ENCODE data around the gene RRP8.

Gene RRP8

GRCh38 chr11:6579681-6580080 lies 23.7 kb downstream of the RRP8 start:
- no peaks in the 10 kb centered on the region for H4K20me1 ChIP-seq (ENCODE audit: insufficient read depth, low read length)
- no peak overlapping the region for H3K4me3 ChIP-seq (ENCODE audit: low read length)
- no peaks in the 10 kb centered on the region for H3K9me3 ChIP-seq (ENCODE audit: insufficient read depth, low read length)
- H3K27me3 ChIP-seq (ENCODE audit: low read depth, low read length): no peaks in the 10 kb centered on the region
- TF ChIP-seq CTCF (IDR thresholded peaks at IDR 0.05; ENCODE audit: low read depth, low read length) (no peak), EZH2phosphoT487 (IDR thresholded peaks at IDR 0.05; ENCODE audit: low read depth) (no peak)
- H3K79me2 ChIP-seq (ENCODE audit: low read length): no peaks in the 10 kb centered on the region; the same call in 1 of the 2 replicates
- H2AFZ ChIP-seq (ENCODE audit: low read depth, low read length): no peak overlapping the region
- no peak overlapping the region for H3K4me2 ChIP-seq (ENCODE audit: low read length)
- H3K9ac ChIP-seq (ENCODE audit: low read length): no peak overlapping the region
- H3K4me1 ChIP-seq (ENCODE audit: low read length): no peaks in the 10 kb centered on the region
- H3K36me3 ChIP-seq (replicated peaks; ENCODE audit: low read depth, low read length): peaks cover 8% of the 10 kb centered on the region
- H3K27ac ChIP-seq (ENCODE audit: low read length): no peak overlapping the region

- Histone ChIP-seq H3K79me2 (ENCODE audit: low read length) (no peaks in the 10 kb centered on the region; the same call in 1 of the 2 replicates), H3K27me3 (ENCODE audit: low read depth, low read length) (no peaks in the 10 kb centered on the region), H3K9me3 (ENCODE audit: insufficient read depth, low read length) (no peaks in the 10 kb centered on the region), H3K27ac (ENCODE audit: low read length) (no peak overlapping the region), H3K9ac (ENCODE audit: low read length) (no peak overlapping the region), H3K36me3 (replicated peaks; ENCODE audit: low read depth, low read length) (no peaks in the 10 kb centered on the region), H2AFZ (ENCODE audit: low read depth, low read length) (no peak overlapping the region), H3K4me3 (ENCODE audit: low read length) (no peak overlapping the region), H4K20me1 (ENCODE audit: insufficient read depth, low read length) (no peaks in the 10 kb centered on the region), H3K4me2 (ENCODE audit: low read length) (no peak overlapping the region), H3K4me1 (ENCODE audit: low read length) (no peaks in the 10 kb centered on the region)
- no peak for TF ChIP-seq CTCF (IDR thresholded peaks at IDR 0.05; ENCODE audit: low read depth, low read length)
- no peak for TF ChIP-seq EZH2phosphoT487 (IDR thresholded peaks at IDR 0.05; ENCODE audit: low read depth)
Measured at GRCh38 chr11:6578134-6578533, 25.3 kb downstream of the RRP8 start.

GRCh38 chr11:6576471-6577373 lies 26.7 kb downstream of the RRP8 start:
- TF ChIP-seq CTCF (IDR thresholded peaks at IDR 0.05; ENCODE audit: low read depth, low read length) (no peak), EZH2phosphoT487 (IDR thresholded peaks at IDR 0.05; ENCODE audit: low read depth) (no peak)
- Histone ChIP-seq H4K20me1 (ENCODE audit: insufficient read depth, low read length) (no peaks in the 10 kb centered on the region), H3K9ac (ENCODE audit: low read length) (no peak overlapping the region), H3K27me3 (ENCODE audit: low read depth, low read length) (no peaks in the 10 kb centered on the region), H3K27ac (ENCODE audit: low read length) (no peak overlapping the region), H3K4me3 (ENCODE audit: low read length) (no peak overlapping the region), H3K79me2 (ENCODE audit: low read length) (no peaks in the 10 kb centered on the region), H3K9me3 (ENCODE audit: insufficient read depth, low read length) (no peaks in the 10 kb centered on the region), H3K4me1 (ENCODE audit: low read length) (no peaks in the 10 kb centered on the region), H3K4me2 (ENCODE audit: low read length) (no peak overlapping the region), H3K36me3 (replicated peaks; ENCODE audit: low read depth, low read length) (no peaks in the 10 kb centered on the region), H2AFZ (ENCODE audit: low read depth, low read length) (no peak overlapping the region)

GRCh38 chr11:6574816-6575715 lies 28.4 kb downstream of the RRP8 start:
- no peaks in the 10 kb centered on the region for H3K27me3 ChIP-seq (ENCODE audit: low read depth, low read length)
- H4K20me1 ChIP-seq (ENCODE audit: insufficient read depth, low read length): no peaks in the 10 kb centered on the region
- no peaks in the 10 kb centered on the region for H3K79me2 ChIP-seq (ENCODE audit: low read length)
- TF ChIP-seq CTCF (IDR thresholded peaks at IDR 0.05; ENCODE audit: low read depth, low read length): no peak
- no peak for TF ChIP-seq EZH2phosphoT487 (IDR thresholded peaks at IDR 0.05; ENCODE audit: low read depth)
- H3K9ac ChIP-seq (ENCODE audit: low read length): no peak overlapping the region
- H3K36me3 ChIP-seq (replicated peaks; ENCODE audit: low read depth, low read length): no peaks in the 10 kb centered on the region
- no peaks in the 10 kb centered on the region for H3K4me1 ChIP-seq (ENCODE audit: low read length)
- no peak overlapping the region for H3K4me3 ChIP-seq (ENCODE audit: low read length)
- no peaks in the 10 kb centered on the region for H3K9me3 ChIP-seq (ENCODE audit: insufficient read depth, low read length)
- no peak overlapping the region for H3K27ac ChIP-seq (ENCODE audit: low read length)
- no peak overlapping the region for H3K4me2 ChIP-seq (ENCODE audit: low read length)
- no peak overlapping the region for H2AFZ ChIP-seq (ENCODE audit: low read depth, low read length)
